Aorta (tissue), 5 donors: ENCODE measurements around the gene BOD1. TPM values are rescaled to one million over a fixed set of nuclear protein-coding genes. Genes with fewer than 3 reads are reported as not detected.

Experiments
- ATAC-seq: fragments of 200-7000 bp; cut with Tn5 transposase; one replicate; pipeline ENCODE4 v1.9.1; 2022; ENCODE audit warnings: moderate library complexity; ENCODE audit not compliant: low FRiP score
- DNase-seq, 2 donors: peaks; one replicate each; pipeline ENCODE4 v3.0.0-alpha.2; 2020
- H3K27ac ChIP-seq, 2 donors: one replicate each; pipeline ENCODE4 v1.5.1; 2013; ENCODE audit warnings: low read length in 2 of 2, mild to moderate bottlenecking in 2 of 2, moderate library complexity in 2 of 2, control low read depth in 1 of 2, inconsistent platforms in 1 of 2, low read depth in 1 of 2
- H3K27me3 ChIP-seq, 2 donors: one replicate each; pipeline ENCODE4 v1.6.1; 2013; ENCODE audit warnings: control low read depth in 1 of 2, low read length in 1 of 2, mild to moderate bottlenecking in 1 of 2, moderate library complexity in 1 of 2; ENCODE audit not compliant: insufficient read depth in 2 of 2, control insufficient read depth in 1 of 2
- H3K36me3 ChIP-seq, 2 donors: one replicate each; pipeline ENCODE4 v1.6.1; 2013; ENCODE audit warnings: control low read depth in 1 of 2, low read length in 1 of 2, mild to moderate bottlenecking in 1 of 2; ENCODE audit not compliant: insufficient read depth in 2 of 2, control insufficient read depth in 1 of 2
- H3K4me1 ChIP-seq, 2 donors: one replicate each; pipeline ENCODE4 v1.6.1; 2013; ENCODE audit warnings: low read length in 2 of 2, control low read depth in 1 of 2, mild to moderate bottlenecking in 1 of 2, moderate library complexity in 1 of 2; ENCODE audit not compliant: insufficient read depth in 2 of 2, control insufficient read depth in 1 of 2
- H3K4me3 ChIP-seq, 2 donors: one replicate each; pipeline ENCODE4 v1.5.1; 2013; ENCODE audit warnings: low read length in 2 of 2, control low read depth in 1 of 2, mild to moderate bottlenecking in 1 of 2
- H3K9me3 ChIP-seq: one replicate; pipeline ENCODE4 v1.6.1; 2013; ENCODE audit warnings: mild to moderate bottlenecking, low read length; ENCODE audit not compliant: control insufficient read depth
- WGBS, 2 donors: extraction: QIAGEN DNeasy Blood & Tissue Kit; methylation state at CpG; one replicate each; pipeline ENCODE4 v1.1.7; 2013; 5-methylcytosine and 5-hydroxymethylcytosine counted together
- intact Hi-C, 2 donors: fragments of 100-400 bp; cut with DNase I; formaldehyde crosslinking; loops; one replicate each; pipeline versions ENCODE4 v1.14.2 to v1.15.0; 2022
- polyA plus RNA-seq, 2 donors: library from polyadenylated mRNA; stranded (reverse); fragments of 200-250 nt; gene quantifications; one replicate each; pipeline ENCODE4 v1.2.3, GENCODE V29; 2013
- total RNA-seq, 2 donors: library from RNA; stranded (reverse); fragmentation: NEBNext Ultra II Directional; extraction: Animal tissue kit (Norgen Biotek cat#: 25700); gene quantifications; one replicate each; pipeline ENCODE4 v1.2.1, GENCODE V29; 2021
- donor health status: healthy with polysubstance abuse.
- donor health status: Bipolar disorder and iron deficiency.
- donor health status: DM: no; HTN: no; CAD: no.
- donor health status: DM: no; HTN: no; CAD: no.
- donor health status: DM: yes; HTN: yes; CAD: no.

BOD1 gene
- total and polyA plus RNA-seq, 4 donors: 27.8 to 48.8 (median 34.3) TPM

DNA sequence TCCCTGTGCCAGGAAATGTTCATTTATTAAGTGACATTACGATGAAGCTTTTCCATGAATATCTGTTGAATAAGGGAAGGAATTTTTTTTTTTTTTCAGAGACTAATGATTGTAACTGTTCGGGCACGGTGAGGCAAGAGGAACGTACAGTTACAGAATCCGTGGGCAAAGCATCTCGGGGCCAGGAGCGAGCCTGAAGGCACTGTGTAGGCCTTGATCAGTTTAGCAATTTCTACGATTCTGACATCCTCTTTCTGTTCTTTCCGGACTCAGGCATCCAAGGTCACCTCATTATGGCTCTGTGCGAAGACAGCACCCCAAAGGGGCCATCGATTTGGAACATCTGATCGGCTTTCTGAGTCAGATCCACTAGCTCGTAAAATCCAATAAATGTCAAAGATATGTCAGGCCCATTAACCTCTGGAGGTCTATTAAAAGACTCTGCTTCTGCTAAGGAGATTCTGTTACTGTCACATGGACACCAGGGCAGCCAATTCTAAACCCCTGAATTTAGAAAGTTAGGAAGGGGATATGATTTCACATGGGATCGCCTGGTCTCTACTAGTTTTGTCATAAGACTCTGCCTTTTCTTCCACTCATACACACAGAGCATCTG lies 41.4 kb upstream of the BOD1 start:
- ATAC-seq (no peak), DNase-seq (no peak)
- H3K36me3 ChIP-seq: no peaks in the 10 kb centered on the region
- H3K4me3 ChIP-seq: no peak overlapping the region
- intact Hi-C loops: no loop called here
- H3K27me3 ChIP-seq: no peaks in the 10 kb centered on the region
- H3K4me1 ChIP-seq: no peaks in the 10 kb centered on the region
- WGBS, 2 donors: 93 to 95% methylated on average over 14 of the region's 14 CpGs
- peaks cover 9% of the 10 kb centered on the region for H3K9me3 ChIP-seq
- no peak overlapping the region for H3K27ac ChIP-seq

DNA sequence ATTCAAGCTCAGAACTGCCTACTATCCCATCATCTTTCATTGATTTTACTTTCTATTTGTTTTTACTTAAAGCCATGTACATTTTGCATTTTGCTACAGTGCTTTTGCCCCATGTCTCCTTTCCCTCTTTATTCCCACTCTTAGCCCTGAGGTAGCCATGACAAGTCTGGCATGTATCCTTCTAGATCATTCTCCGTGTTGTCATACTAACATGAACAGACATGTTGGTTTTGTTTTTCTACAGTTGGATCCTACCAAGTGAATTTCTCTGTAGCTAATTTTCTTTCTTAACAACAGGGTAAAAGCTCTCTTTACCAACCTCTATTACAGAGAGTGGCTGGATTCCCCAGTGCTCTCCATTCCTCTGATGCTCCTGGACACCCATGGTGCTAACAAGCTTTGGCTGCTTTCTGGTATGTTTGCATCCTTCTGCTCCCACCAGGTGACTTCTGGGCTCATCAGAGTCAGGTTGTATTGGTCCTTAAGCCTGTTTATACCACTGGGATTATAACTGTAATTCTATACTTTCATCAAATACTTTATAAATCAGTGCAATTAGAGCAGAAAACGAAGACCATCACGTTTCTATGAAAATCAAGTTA lies 38.8 kb upstream of the BOD1 start:
- Histone ChIP-seq H3K9me3 (peaks cover 9% of the 10 kb centered on the region), H3K27ac (no peak overlapping the region), H3K4me1 (no peaks in the 10 kb centered on the region), H3K4me3 (no peak overlapping the region), H3K27me3 (no peaks in the 10 kb centered on the region), H3K36me3 (no peaks in the 10 kb centered on the region)
- 90 to 94% methylated on average over 3 of the region's 3 CpGs for WGBS, 2 donors
- DNase-seq (no peak), ATAC-seq (no peak)
- intact Hi-C loops: no loop called here

DNA sequence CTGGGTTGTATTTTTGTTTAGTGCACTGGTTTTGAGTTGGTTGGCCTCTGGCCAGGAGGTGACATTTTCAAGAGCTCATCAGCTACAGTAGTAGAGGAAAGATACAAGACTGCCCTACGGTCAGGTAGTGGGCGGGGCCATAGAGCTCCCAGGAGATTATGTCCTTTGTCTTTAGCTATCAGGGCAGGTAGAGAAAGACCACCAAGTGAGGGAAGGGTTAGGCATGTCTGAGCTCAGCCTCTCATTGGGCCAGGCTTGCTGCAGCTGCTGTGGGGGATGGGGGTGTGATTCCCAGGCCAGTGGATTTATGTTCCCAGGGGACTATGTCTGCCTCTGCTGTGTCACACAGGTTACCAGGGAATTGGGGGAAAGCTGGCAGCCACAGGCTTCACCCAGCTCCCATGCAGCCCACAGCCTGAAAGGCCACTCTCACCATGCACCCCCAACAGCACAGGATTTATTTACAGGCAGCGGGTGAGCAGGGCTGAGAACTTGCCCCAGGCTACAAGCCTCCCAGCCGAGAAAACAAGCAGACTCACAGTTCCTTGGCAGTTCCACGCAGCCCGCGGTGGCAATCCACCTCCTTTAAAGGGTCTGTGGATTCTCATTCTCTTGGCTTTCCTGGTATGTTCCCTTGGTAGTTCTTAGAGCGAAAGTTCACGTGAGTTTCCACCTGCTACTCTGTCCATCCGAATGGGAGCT lies 37.5 kb upstream of the BOD1 start:
- no peak for ATAC-seq
- WGBS, 2 donors: 84 to 90% methylated on average over 10 of the region's 10 CpGs
- intact Hi-C loops: no loop called here
- no peaks in the 10 kb centered on the region for H3K27me3 ChIP-seq
- DNase-seq: no peak
- no peak overlapping the region for H3K27ac ChIP-seq
- H3K4me1 ChIP-seq: no peaks in the 10 kb centered on the region
- H3K4me3 ChIP-seq: no peak overlapping the region
- H3K36me3 ChIP-seq: no peaks in the 10 kb centered on the region
- peaks cover 5% of the 10 kb centered on the region for H3K9me3 ChIP-seq

- no peaks in the 10 kb centered on the region for H3K27me3 ChIP-seq
- ATAC-seq (no peak), DNase-seq (no peak)
- H3K4me3 ChIP-seq: no peak overlapping the region
- H3K36me3 ChIP-seq: no peaks in the 10 kb centered on the region
- H3K27ac ChIP-seq: no peak overlapping the region
- H3K9me3 ChIP-seq: peaks cover under 1% of the 10 kb centered on the region
- H3K4me1 ChIP-seq: no peaks in the 10 kb centered on the region
- intact Hi-C loops: no loop called here
- WGBS, 2 donors: 92% methylated on average over 7 of the region's 7 CpGs
Measured at GRCh38 chr5:173648308-173648866, 31.9 kb upstream of the BOD1 start.

DNA sequence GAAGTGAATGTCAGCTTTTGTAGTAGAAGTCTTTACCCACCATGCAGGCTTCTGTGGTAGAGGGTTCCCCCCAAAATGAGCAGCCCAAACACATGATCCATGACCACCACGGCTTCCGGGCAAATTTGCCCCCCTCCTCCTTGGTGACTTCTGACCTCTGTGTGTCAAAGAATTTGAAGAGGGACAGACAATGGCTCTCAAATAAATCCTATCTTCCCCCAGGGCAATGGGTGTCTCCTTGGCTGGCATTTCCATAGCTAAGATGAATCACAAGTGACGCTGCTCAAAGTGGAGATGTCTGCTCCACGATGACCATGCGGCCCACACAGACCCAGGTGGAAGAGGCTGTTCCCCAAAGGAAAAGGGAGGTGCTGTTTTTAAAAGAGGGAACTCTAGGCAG lies 30.2 kb upstream of the BOD1 start:
- DNase-seq (no peak), ATAC-seq (no peak)
- WGBS, 2 donors: 89 to 90% methylated on average over 5 of the region's 5 CpGs
- Histone ChIP-seq H3K27ac (no peak overlapping the region), H3K36me3 (no peaks in the 10 kb centered on the region), H3K4me3 (no peak overlapping the region), H3K9me3 (no peaks in the 10 kb centered on the region), H3K27me3 (no peaks in the 10 kb centered on the region), H3K4me1 (no peaks in the 10 kb centered on the region)
- intact Hi-C loops: no loop called here

- H3K36me3 ChIP-seq: no peaks in the 10 kb centered on the region
- H3K4me1 ChIP-seq: no peaks in the 10 kb centered on the region
- intact Hi-C loops: no loop called here
- H3K27me3 ChIP-seq: no peaks in the 10 kb centered on the region
- no peak overlapping the region for H3K4me3 ChIP-seq
- DNase-seq: no peak
- H3K27ac ChIP-seq: no peak overlapping the region
- WGBS, 2 donors: 91 to 92% methylated on average over 10 of the region's 10 CpGs
- H3K9me3 ChIP-seq: no peaks in the 10 kb centered on the region
- ATAC-seq: no peak
Measured at GRCh38 chr5:173645890-173646574, 29.6 kb upstream of the BOD1 start.

GRCh38 chr5:173645437-173645807 lies 29.0 kb upstream of the BOD1 start:
- Histone ChIP-seq H3K36me3 (no peaks in the 10 kb centered on the region), H3K27ac (no peak overlapping the region), H3K27me3 (no peaks in the 10 kb centered on the region), H3K4me3 (no peak overlapping the region), H3K9me3 (no peaks in the 10 kb centered on the region), H3K4me1 (no peaks in the 10 kb centered on the region)
- no peak for DNase-seq
- 36 to 44% methylated on average over 5 of the region's 5 CpGs for whole genome bisulfite sequencing, 2 donors
- no peak for ATAC-seq
- intact Hi-C loops: no loop called here

- no peaks in the 10 kb centered on the region for H3K36me3 ChIP-seq
- H3K4me3 ChIP-seq: no peak overlapping the region
- no peak for ATAC-seq
- intact Hi-C loops: no loop called here
- H3K27ac ChIP-seq: no peak overlapping the region
- no peaks in the 10 kb centered on the region for H3K9me3 ChIP-seq
- H3K4me1 ChIP-seq: no peaks in the 10 kb centered on the region
- H3K27me3 ChIP-seq: no peaks in the 10 kb centered on the region
- DNase-seq: no peak
- 59 to 66% methylated on average over 8 of the region's 8 CpGs for WGBS, 2 donors
Measured at GRCh38 chr5:173644673-173645436, 28.4 kb upstream of the BOD1 start.
